HG02759 (cell line): ENCODE data around the gene ZBTB9.
A peak's percentile ranks its signal among the peaks of the same experiment; 100 is the strongest.

Experiments
- ATAC-seq: cut with Tn5 transposase; IDR thresholded peaks from one replicate; pipeline ENCODE4 v1.9.1; 2021; ENCODE audit warnings: mild to moderate bottlenecking, moderate library complexity; ENCODE audit not compliant: unreplicated experiment

The ZBTB9 gene, protein sequence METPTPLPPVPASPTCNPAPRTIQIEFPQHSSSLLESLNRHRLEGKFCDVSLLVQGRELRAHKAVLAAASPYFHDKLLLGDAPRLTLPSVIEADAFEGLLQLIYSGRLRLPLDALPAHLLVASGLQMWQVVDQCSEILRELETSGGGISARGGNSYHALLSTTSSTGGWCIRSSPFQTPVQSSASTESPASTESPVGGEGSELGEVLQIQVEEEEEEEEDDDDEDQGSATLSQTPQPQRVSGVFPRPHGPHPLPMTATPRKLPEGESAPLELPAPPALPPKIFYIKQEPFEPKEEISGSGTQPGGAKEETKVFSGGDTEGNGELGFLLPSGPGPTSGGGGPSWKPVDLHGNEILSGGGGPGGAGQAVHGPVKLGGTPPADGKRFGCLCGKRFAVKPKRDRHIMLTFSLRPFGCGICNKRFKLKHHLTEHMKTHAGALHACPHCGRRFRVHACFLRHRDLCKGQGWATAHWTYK

DNA sequence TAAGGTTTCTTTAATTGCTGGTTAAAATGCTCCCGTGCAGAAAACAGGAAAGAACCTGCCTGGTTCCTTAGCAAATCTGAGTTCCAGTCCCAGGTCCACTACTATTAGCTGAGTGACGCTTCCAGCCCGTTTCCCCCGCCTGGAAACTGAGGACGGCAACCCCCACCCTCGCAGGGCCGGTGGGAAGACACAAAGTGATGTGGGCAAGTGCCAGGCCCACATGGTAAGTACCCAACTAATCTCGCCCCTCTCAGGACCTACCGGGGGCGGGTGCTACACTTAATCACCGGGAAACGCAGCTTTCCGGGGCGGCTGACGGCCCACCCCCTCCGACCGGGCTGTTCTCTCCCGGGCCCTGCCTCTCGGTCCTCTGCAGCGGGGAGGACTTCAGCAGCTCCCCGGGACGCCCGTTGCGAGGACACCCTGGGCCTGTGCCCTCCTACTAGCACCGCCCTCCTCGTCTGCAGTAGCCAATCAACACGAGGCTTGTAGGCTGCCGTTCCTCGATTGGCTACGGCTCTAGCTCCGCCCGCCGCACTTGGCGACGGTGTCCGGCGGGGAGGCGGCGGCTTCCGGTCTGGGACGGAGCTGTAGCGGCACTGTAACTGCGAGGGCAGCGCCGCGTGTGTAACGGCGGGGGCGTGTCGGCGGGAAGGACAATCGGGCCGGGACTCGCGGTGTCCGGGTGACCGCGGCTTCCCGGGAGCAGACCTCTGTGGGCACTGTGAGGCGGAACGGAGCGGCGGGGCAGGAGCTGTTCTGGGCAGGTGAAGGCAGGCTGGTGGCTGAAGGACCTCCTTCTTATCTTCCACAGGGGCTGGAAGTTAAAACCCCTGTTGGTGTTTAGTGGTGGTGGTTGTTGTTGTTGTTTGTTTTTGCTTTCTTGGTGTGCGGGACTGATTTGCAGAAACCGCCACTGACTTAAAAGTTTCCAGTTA, at the start of gene ZBTB9:
TSS of gene ZBTB9 (plus strand) at position 568 of the 938 bp plus-strand sequence. CDS start 525 bp downstream, outside the sequence.
- ATAC-seq = peak; percentile 98

DNA sequence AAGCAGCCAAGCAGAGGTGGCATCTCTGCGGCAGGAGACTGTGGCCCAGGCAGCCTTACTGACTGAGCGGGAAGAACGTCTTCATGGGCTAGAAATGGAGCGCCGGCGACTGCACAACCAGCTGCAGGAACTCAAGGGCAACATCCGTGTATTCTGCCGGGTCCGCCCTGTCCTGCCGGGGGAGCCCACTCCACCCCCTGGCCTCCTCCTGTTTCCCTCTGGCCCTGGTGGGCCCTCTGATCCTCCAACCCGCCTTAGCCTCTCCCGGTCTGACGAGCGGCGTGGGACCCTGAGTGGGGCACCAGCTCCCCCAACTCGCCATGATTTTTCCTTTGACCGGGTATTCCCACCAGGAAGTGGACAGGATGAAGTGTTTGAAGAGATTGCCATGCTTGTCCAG, 49.5 kb upstream of the ZBTB9 start:
- ATAC-seq = no peak

DNA sequence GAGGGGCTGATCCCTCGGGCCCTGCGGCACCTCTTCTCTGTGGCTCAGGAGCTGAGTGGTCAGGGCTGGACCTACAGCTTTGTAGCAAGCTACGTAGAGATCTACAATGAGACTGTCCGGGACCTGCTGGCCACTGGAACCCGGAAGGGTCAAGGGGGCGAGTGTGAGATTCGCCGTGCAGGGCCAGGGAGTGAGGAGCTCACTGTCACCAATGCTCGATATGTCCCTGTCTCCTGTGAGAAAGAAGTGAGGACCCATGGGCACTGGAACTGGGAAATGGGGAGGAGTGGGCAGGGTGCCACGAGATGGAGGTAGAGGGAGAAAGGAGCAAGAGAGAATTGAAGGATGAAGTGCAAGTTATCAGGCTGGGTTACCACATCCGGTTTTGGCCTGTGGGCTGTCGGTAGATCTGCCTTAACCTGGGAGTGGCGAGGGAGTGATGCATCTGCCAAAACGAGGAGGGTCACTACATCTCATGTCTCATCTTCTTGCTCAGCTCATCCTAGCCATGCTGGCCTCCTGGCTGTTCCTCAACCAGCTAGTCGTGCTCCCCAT, 48.9 kb upstream of the ZBTB9 start:
- no peak for ATAC-seq

DNA sequence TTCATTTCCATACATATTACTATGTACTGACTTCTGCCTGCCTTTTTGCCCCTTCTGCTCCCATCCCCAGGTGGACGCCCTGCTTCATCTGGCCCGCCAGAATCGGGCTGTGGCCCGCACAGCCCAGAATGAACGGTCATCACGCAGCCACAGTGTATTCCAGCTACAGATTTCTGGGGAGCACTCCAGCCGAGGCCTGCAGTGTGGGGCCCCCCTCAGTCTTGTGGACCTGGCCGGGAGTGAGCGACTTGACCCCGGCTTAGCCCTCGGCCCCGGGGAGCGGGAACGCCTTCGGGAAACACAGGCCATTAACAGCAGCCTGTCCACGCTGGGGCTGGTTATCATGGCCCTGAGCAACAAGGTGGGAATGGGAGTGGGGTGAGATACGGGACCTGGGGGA, 48.2 kb upstream of the ZBTB9 start:
- no peak for ATAC-seq

DNA sequence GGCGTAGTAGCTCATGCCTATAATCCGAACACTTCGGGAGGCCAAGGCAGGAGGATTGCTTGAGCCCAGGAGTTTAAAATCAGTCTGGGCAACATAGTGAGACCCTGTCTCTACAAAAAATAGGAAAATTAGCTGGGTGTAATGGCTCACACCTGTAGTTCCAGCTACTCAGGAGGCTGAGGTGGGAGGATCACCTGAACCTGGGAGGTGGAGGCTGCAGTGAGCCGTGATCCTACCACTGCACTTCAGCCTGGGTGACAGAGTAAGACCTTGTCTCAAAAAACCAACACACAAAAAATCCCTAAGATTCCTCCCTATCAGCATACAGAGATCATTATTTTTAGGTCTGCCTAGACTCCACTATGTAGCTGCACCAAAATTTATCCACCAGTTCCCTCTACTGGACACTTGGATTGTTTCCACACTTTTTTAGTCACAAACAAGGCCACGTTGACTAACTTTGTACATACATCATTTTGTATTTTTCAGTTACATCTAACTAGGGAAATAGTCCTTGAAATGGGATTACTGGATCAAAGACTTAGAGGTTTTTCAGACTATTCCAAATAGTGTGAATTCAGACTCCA, 47.2 kb upstream of the ZBTB9 start:
- ATAC-seq = no peak

DNA sequence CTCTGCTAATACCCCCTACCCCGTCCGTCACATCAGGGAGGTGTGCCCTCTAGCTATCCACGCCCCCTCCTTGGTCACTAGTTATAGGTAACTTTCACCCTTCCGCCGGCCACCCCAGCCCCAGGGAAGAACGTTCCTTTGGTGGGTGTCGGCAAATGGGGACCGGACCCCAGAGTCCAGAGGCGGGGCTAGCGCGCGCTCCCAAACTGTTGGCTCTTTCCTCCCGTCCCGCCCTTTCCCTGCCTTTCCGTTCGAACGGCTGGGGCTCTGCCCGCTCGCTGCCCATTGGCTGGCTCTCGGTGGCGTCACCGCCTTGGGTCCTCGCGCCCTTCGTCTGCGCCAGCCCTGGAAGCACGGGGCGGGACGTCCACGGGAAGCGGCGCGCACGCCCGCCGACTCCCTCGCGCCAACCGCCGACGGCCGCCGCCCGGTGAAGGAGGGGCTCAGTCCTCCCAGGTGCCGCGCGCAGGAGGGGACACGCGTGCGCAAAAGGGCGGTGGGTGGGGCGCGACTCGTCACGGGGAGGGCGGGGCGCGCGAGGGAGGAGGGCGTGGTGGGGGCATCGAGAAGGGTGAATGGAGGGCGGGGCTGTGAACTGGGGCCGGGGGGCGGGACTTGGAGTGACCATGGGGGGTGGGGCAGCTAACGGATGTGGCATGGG, 44.2 kb upstream of the ZBTB9 start:
- ATAC-seq = peak; percentile 90

DNA sequence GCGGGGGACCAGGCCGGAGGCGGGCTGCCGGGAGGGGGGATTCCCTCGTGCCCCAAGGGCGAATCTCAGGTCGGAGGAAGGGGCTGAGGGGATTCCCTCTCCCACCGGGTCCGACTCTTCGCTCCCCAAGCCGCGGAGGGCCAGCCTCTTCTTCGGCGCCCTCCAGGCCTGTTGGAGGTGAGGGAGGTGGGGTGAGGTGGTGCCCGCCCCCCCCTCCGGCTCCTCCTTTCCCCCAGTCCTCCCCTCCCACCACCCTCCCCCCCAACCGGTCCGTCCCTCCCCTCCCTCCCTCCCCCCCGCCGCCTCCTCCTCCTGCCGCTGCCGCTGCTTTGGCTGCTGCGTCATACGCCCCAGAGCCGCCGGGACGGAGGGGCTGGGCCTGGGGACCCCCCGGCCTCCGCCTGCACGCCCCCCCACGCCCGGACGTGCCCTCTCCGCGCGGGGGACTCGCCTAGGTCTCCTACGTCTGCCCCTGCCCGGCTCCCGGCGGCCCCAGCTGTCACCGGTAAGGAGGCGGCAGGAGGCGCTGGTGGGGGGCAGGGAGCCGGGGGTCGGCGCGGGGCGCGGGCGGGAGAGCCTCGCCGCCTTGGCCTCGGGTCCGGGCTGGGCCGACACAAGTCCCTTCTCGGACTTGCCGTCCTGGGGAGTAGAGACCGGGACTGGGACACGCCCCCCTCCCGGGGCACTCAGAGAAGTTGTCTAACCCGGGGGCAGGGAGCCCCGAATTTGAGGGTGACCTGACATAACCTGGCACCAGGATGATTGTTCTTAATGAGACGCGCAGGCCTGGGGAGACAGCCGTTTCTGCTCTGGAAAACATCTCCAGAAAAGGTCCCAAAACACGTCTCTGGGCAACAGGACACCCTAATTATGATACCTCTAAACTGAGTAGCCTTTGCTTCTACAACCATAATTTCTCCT, 43.4 kb upstream of the ZBTB9 start, which contains the start of gene PHF1:
TSS of gene PHF1 (plus strand) at position 304 of the 921 bp plus-strand sequence. CDS start 1,250 bp downstream, outside the sequence.
- ATAC-seq = peak; percentile 30

DNA sequence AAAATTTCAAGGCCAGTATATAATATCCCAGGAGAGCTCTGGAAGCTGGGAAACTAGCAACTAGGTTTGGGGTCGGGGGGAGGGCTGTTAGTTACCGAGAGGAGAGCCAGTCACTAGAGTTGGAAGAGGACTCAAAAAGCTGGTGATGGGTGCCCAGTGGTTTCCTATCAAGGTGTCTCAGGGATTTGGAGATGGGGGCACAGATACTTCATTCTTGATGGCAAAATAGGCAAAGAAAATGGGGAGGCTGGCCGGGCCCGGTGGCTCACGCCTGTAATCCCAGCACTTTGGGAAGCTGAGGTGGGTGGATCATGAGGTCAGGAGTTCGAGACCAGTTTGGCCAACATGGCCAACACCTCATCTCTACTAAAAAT, 42.8 kb upstream of the ZBTB9 start:
- ATAC-seq = no peak

DNA sequence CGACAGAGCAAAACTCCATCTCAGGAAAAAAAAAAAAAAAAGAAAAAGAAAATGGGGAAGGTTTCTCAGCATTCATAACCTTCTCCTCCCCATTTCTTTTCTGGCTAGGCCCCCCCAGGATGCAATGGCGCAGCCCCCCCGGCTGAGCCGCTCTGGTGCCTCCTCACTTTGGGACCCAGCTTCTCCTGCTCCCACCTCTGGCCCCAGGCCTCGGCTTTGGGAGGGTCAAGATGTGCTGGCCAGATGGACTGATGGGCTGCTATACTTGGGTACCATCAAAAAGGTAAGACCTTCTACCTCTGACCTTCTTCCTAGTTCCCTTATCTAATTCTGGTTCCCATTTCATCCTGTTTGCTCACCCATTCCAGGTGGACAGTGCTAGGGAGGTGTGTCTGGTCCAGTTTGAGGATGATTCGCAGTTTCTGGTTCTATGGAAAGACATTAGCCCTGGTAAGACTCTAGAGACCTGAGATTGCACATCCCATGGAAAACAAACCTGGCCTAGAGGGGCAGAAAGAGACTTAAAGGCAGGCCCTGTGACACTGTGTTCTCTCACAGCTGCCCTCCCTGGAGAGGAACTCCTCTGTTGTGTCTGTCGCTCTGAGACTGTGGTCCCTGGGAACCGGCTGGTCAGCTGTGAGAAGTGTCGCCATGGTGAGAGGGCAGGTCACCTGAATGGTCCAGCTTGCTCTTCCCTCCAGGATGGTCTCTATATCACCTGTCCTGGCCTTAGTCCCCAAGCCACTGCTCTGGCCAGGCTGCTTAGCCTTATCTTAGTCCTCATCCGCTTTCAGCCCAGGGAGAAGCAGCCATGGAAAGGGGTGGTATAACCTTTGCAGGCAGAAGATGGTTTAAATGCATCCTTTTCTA, 42.0 kb upstream of the ZBTB9 start:
- ATAC-seq = no peak

DNA sequence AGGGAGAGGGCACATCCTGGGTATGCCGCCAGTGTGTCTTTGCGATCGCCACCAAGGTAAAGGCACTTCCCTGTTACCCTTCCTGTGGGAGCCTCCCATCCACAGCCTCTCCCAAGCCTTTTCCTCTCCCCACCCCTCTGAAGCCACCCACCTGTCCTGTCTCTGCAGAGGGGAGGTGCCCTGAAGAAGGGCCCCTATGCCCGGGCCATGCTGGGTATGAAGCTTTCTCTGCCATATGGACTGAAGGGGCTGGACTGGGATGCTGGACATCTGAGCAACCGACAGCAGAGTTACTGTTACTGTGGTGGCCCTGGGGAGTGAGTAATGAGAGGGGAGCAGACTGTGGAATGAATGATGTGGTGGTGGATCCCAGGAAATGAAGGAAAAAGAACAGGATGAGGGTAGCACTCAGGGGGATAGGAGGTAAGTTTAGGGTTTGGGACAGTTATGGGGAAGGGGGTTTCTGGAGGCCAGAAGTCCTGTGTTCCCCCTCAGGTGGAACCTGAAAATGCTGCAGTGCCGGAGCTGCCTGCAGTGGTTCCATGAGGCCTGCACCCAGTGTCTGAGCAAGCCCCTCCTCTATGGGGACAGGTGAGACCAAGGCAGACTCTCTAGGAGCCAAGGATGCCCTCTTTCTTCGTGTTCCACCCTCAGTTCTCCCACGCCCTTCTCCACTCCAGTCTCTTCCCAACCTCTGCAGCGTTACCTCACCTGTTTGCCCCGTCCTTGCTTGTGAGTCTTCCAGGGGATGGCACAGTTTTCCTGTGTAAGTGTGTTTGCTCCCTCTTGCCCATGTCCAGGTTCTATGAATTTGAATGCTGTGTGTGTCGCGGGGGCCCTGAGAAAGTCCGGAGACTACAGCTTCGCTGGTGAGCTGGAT, 40.9 kb upstream of the ZBTB9 start:
- no peak for ATAC-seq

DNA sequence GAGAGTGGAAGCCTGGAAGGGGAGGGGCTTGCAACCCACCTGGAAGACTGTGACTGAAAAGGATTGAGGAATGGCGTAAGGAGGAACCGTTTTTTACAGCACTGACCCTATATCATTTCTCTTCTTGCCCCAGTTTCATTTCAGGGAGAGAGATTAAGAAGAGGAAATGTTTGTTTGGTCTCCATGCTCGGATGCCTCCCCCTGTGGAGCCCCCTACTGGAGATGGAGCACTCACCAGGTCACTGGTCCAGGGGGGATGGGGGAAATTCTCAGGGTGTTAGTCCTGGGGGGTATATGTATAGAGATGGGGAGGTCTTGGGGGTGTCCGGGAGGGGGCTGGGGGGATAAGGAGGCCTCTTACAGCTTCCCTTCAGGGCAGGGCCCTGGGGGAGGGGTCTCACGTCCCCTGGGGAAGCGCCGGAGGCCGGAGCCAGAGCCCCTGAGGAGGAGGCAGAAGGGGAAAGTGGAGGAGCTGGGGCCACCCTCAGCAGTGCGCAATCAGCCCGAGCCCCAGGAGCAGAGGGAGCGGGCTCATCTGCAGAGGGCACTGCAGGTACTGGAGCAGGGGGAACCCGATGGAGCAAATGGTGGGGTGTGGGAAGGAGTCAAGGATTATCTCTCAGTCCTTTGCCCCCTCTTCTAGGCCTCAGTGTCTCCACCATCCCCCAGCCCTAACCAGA, 39.6 kb upstream of the ZBTB9 start:
- no peak for ATAC-seq

DNA sequence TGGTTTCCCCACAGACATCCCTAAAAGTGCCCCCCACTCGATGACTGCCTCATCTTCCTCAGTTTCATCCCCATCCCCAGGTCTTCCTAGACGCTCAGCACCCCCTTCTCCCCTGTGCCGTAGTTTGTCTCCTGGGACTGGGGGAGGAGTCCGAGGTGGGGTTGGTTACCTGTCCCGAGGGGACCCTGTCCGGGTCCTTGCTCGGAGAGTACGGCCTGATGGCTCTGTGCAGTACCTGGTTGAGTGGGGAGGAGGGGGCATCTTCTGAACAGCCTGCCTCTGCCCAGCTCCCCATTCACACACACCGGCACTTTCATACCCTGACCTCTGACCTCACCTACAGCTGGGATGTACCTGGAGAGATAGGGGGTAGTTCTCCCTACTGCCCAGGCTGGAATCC, 38.5 kb upstream of the ZBTB9 start:
- ATAC-seq = no peak

DNA sequence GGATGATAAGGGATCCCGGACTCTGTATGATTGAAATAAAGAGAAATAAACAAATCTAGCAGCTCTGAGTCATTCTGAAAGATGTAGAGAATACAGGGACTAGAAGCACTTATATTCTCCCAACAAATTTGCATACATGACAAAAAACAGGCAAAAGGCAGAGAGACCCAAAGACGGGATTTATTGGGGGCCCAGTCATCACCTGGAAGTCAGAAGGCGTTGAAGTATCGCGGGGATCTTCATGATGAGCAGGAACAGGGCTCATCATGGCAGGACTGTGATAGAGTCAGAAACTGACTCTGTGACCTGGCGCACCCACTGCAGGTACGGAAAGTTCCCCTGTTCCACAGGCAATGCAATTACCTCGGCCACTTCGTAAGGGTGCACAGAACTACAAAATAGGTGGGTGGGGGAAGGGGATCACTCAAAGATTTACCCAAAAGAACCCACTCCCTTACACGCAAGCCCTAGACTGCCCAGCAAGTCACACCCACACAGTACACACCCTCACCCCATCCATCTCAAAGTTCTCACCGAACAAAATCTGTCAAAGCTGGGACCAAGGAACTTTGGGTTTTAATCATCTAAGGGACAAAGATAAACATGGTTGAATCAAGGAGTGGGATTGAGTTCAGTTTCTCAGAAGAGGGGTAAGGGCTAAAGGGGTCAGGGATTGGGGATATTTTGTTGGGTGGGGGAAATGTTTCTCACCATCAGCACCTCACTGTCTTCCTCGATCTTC, 37.8 kb upstream of the ZBTB9 start:
- ATAC-seq = no peak

DNA sequence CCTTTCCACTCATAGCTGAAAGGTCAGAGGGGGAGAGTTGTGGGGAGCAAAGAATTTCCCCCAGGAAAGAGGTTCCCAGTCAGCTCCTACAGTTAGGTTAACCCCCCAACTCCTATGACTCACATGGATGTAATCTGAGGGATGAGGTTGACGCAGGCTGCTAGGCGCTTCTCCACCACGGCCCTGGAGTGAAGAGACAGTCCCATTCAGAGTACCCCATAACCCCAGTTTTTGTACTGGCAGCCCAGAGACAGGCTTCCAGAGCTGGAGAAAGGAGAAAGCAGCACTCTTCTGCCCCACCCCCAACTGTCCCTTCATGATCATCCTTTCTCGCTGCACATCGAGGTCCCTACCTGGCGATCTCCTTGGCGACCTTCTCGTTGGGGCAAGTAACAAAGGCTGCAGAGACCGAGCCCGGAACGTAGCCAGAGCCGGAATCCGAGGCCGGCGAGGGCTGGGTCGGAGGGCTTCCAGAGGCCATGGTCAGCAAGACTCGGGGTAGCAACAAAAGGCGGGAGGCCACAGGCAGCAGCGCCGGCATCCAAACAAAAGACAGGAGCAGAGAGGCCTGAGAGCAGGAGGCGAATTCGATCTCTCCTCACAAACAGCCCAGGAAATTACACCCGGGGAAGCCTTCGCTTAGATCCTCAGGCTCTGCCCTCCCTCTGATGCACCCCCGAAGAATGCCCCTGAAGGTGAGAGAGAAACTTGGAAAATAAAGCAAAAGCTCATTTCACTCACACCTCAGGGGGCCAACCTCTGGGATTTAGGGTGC, 37.1 kb upstream of the ZBTB9 start:
- ATAC-seq = no peak

DNA sequence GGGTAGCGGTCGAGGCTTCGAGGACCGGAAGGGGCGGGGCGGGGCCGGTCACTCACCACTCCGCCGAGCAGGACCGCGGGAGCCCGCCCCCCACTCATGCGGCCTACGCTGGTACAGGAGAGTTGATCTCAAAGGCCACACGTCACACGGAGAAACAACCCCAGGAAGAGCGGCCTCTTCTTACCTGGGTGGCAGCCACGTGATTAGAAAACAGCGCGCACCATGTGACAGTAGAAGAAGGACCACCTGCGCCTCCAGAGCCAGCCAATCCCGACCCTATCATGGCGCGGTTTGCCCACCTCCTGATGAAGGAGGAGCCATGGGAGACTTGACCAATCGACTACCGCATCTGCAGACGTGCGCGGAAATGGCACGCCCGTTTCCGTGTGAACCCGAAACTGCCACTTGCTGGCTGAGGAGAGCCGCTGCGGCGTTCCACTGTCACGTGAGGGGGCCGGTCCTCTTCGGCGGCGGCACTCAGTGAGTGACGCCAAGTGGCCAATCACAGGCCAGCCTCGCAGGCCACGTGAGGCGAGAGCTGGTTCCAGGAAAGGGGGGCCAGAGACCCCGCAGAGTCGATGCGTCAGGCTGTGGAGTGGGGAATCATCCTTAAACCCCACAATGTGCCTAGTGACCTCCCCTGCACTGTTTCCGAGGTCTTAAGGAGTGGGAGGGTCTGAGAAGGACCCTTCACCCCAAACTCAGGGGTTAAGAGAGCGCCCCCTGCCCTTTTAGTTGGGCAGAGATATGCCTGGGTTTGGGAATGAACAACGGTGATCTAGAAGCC, 36.3 kb upstream of the ZBTB9 start, which contains the start of gene CUTA:
TSS of gene CUTA (minus strand) at position 205 of the 787 bp plus-strand sequence. CDS start at position 98, 107 bp downstream.
- peak; percentile 90 for ATAC-seq
